Lower leg skin (tissue), 4 donors: ENCODE results near the gene SEC61G. TPM values are rescaled to one million over a fixed set of nuclear protein-coding genes. Genes with fewer than 3 reads are reported as not detected.

ENCODE experiments used
- DNase-seq, 2 donors: peaks; one replicate each; pipeline ENCODE4 v3.0.0-alpha.2; 2019; ENCODE audit warnings: low spot score in 2 of 2
- H3K4me3 ChIP-seq: fragments of 200-600 bp; sonication (generic); 2 replicates; pipeline ENCODE4 v1.5.1; 2017; ENCODE audit warnings: mild to moderate bottlenecking, low read depth; ENCODE audit not compliant: poor library complexity, severe bottlenecking
- CTCF ChIP-seq, 3 donors: fragments of 450-650 bp; IDR thresholded peaks; one replicate each; pipeline ENCODE4 v1.5.1; 2016; ENCODE audit warnings: antibody characterized with exemption in 3 of 3, mild to moderate bottlenecking in 3 of 3, moderate library complexity in 2 of 3
- POLR2A ChIP-seq, 2 donors: fragments of 450-650 bp; IDR thresholded peaks; one replicate each; pipeline ENCODE4 v1.6.1; 2016 to 2017; ENCODE audit warnings: antibody characterized with exemption in 2 of 2, mild to moderate bottlenecking in 1 of 2, moderate library complexity in 1 of 2
- WGBS, 2 donors: methylation state at CpG; one replicate each; pipeline ENCODE4 v1.1.5; 2018; 5-methylcytosine and 5-hydroxymethylcytosine counted together
- intact Hi-C: fragments of 100-400 bp; cut with DNase I; formaldehyde crosslinking; loops from one replicate; pipeline ENCODE4 v1.15.0; 2023; ENCODE audit warnings: low total_unique reads
- total RNA-seq, 4 donors: library from RNA; depleted of rRNA; stranded (reverse); fragments of >200 nt; gene quantifications; one replicate each; pipeline ENCODE4 v1.1.0, GENCODE V29; 2016

Gene SEC61G
- total RNA-seq = 100 to 1,000 TPM; 106 to 286 (median 118) TPM

GRCh38 chr7:54758702-54759592 lies at the start of gene SEC61G:
Gene SEC61G (minus strand): TSS chr7:54759211. CDS start chr7:54757588, 1,623 bp downstream.
- peak in 1 of 2 donors; percentile 61 for TF ChIP-seq POLR2A (IDR thresholded peaks at IDR 0.05)
- TF ChIP-seq CTCF (IDR thresholded peaks at IDR 0.05) = no peak
- intact Hi-C loops = no loop called here

GRCh38 chr7:54802841-54803240 lies 43.8 kb upstream of the SEC61G start:
- DNase-seq = no peak
- H3K4me3 ChIP-seq = no peak overlapping the region
- intact Hi-C loops = no loop called here
- TF ChIP-seq POLR2A (IDR thresholded peaks at IDR 0.05) (no peak), CTCF (IDR thresholded peaks at IDR 0.05) (no peak)
- 77 to 80% methylated on average over 4 of the region's 4 CpGs for WGBS, 2 donors

More at GRCh38 chr7:54758702-54759592, at the start of gene SEC61G:
- DNase-seq = peak; percentile 96 to 99
- peak within 1 kb of the TSS; percentile 94 for H3K4me3 ChIP-seq
- WGBS, 2 donors = 1% methylated on average over 52 to 63 of the region's 72 CpGs

- 63 to 66% methylated on average over 11 of the region's 11 CpGs for WGBS, 2 donors
- no peak overlapping the region for H3K4me3 ChIP-seq
These were observed 43.1 kb upstream of the SEC61G start for GRCh38 chr7:54802114-54802513.

GRCh38 chr7:54799792-54800191 lies 40.8 kb upstream of the SEC61G start:
- TF ChIP-seq POLR2A (IDR thresholded peaks at IDR 0.05) = no peak
- TF ChIP-seq CTCF (IDR thresholded peaks at IDR 0.05) = no peak
- intact Hi-C loops = no loop called here

More at GRCh38 chr7:54802114-54802513, 43.1 kb upstream of the SEC61G start:
- DNase-seq = no peak
- TF ChIP-seq POLR2A (IDR thresholded peaks at IDR 0.05) (no peak), CTCF (IDR thresholded peaks at IDR 0.05) (no peak)
- intact Hi-C loops = no loop called here

GRCh38 chr7:54798530-54798929 lies 39.5 kb upstream of the SEC61G start:
- WGBS, 2 donors = 51 to 52% methylated on average over 4 of the region's 4 CpGs
- intact Hi-C loops = no loop called here
- TF ChIP-seq CTCF (IDR thresholded peaks at IDR 0.05) (no peak), POLR2A (IDR thresholded peaks at IDR 0.05) (no peak)
- H3K4me3 ChIP-seq = no peak overlapping the region
- no peak for DNase-seq

More at GRCh38 chr7:54799792-54800191, 40.8 kb upstream of the SEC61G start:
- DNase-seq = no peak
- H3K4me3 ChIP-seq = no peak overlapping the region
- 52 to 53% methylated on average over 3 of the region's 3 CpGs for WGBS, 2 donors
